Epithelial cell of esophagus (primary cell): ENCODE data around the gene ITGB1.

Source experiments
- DNase-seq: peaks from one replicate; pipeline ENCODE4 v3.0.0; 2010; ENCODE audit warnings: low read depth
- H3K4me3 ChIP-seq: 2 replicates; pipeline ENCODE4 v1.5.1; 2011; ENCODE audit warnings: mild to moderate bottlenecking, low read length, control low read depth
- CTCF ChIP-seq: IDR thresholded peaks from 2 replicates; pipeline ENCODE4 v1.5.1; 2011; ENCODE audit warnings: low read depth, mild to moderate bottlenecking, low read length, control low read depth, inconsistent platforms; ENCODE audit not compliant: insufficient read depth; ENCODE audit errors: missing control alignments

The ITGB1 gene

DNA sequence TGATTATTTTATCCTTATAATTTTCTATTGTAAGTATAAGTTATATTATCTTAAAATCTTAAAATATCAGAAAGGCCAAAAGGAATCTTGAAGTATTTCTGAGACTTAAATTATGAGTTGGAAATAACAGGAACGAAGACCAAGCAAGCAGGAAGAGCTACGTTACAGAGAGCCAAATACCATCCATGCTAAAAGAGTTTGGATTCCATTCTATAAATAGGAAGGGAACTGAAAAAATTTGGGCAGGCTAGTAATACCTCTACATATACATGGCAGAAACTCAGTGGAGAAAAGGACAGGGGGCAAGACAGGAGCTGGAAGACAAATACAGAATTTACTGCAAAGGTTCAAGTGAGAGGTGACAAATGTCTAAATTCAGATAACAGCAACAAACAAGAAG is 16.7 kb downstream of the ITGB1 start:
- no peak overlapping the region for H3K4me3 ChIP-seq
- TF ChIP-seq CTCF, result no peak
- no peak for DNase-seq

- no peak overlapping the region for H3K4me3 ChIP-seq
- no peak for TF ChIP-seq CTCF
- no peak for DNase-seq
These were observed 17.4 kb downstream of the ITGB1 start for GRCh38 chr10:32940321-32941301.

GRCh38 chr10:32939296-32940111 is 18.5 kb downstream of the ITGB1 start:
- no peak overlapping the region for H3K4me3 ChIP-seq
- no peak for TF ChIP-seq CTCF
- DNase-seq, result peak; percentile 39

DNA sequence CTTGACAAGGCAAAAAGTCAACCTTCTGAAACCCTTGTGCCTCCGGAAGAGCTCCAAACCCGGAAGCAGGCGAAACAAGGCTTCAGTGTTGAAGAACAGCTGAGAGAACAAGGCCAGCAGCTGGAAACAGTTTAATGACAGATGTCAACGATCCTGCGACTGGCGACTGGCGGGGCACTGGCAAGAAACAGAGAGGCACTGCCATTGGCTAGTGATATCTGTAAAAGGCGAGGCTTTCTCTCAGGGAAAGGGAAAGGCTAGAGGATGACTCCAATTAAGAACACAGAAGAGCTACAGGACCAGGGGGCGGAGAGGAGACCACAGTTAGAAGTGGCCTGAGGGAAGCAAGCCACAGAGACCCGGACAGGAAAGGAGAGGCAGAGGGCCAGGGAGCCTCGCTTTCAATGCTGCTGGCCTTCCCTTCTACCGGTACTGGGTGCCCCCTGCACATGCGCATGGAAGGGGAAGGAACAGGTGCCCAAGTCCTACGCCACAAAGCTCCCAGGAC is 19.4 kb downstream of the ITGB1 start:
- H3K4me3 ChIP-seq, result peak overlapping the region; percentile 4
- TF ChIP-seq CTCF, result no peak
- peak; percentile 39 for DNase-seq

DNA sequence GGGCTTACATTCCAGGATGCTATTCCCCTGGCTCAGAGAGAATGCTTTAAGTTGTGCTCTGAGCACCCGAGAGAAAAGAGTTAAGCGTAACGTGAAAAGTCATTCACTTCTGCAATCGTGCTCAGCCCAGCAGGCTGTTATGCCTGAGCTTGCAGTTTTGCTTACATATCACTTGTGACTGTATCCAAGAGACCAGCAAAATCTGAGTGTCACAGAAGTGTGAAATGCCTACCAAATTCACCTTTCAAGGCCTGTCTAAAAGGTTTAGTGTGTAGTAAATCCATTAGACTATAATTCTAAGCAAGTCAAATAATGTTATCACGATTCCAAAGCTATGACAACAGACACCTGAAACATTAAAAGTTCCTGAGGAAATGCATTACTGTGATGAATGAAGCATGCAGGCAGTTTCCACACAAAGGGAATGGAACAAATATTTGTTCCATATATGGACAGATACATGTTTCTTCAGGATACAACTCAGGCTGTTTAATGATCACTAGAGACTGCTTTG is 20.1 kb downstream of the ITGB1 start:
- peak; percentile 64 for DNase-seq
- no peak for TF ChIP-seq CTCF
- no peak overlapping the region for H3K4me3 ChIP-seq

GRCh38 chr10:32932225-32932729 is 25.8 kb downstream of the ITGB1 start:
- no peak overlapping the region for H3K4me3 ChIP-seq
- no peak for TF ChIP-seq CTCF
- DNase-seq, result no peak
